IMR-90 (cell line): ENCODE data around the gene KLHL14. TPM values are rescaled to one million over a fixed set of nuclear protein-coding genes. Genes with fewer than 3 reads are reported as not detected.
"Not testable (repeated sequence)": the region's sequence is repeated elsewhere in the genome, so short reads cannot be mapped to it uniquely, and the experiment has no call there.

Experiments used
- ATAC-seq: fragments of 200-7000 bp; cut with Tn5 transposase; 2 replicates; pipeline ENCODE4 v1.9.1; 2020; ENCODE audit warnings: low read depth, mild to moderate bottlenecking, moderate library complexity
- BruUV-seq: library from RNA; stranded (reverse); fragments of 400-500 nt; replicated peaks from 2 replicates; lab custom pipeline; 2021; lab: Mats Ljungman, UMichigan
- CTCF ChIA-PET: fragments of 300-600 bp; formaldehyde crosslinking; extraction: SDS; loops from one replicate; lab custom pipeline; 2021; ENCODE audit warnings: antibody characterized with exemption; lab: Yijun Ruan, JAX
- POLR2A ChIA-PET: fragments of 300-600 bp; sonication (Branson Sonifier 250); formaldehyde crosslinking; loops from one replicate; lab custom pipeline; 2022; ENCODE audit warnings: antibody characterized with exemption; ENCODE audit not compliant: unreplicated experiment; lab: Charles Lee
- DNase-seq: peaks from one replicate; pipeline ENCODE4 v3.0.0; 2013
- H2AFZ ChIP-seq: replicated peaks from 2 replicates; pipeline ENCODE3; 2013; ENCODE audit warnings: low read length, mild to moderate bottlenecking; ENCODE audit not compliant: poor library complexity
- H2AK5ac ChIP-seq: 2 replicates; pipeline ENCODE4 v1.6.1; 2013; ENCODE audit warnings: low read depth, low read length, inconsistent platforms
- H2AK9ac ChIP-seq: replicated peaks from 2 replicates; pipeline ENCODE3; 2013; ENCODE audit warnings: mild to moderate bottlenecking, low read depth, low read length, moderate library complexity; ENCODE audit not compliant: poor library complexity
- H2BK120ac ChIP-seq: 2 replicates; pipeline ENCODE4 v1.6.1; 2013; ENCODE audit warnings: low read depth, low read length, inconsistent platforms
- H2BK15ac ChIP-seq: 3 replicates; pipeline ENCODE4 v1.6.1; 2013; ENCODE audit warnings: low read depth, low read length, inconsistent platforms
- H2BK20ac ChIP-seq: 2 replicates; pipeline ENCODE4 v1.6.1; 2013; ENCODE audit warnings: low read depth, mild to moderate bottlenecking, inconsistent platforms, low read length, moderate library complexity
- H2BK5ac ChIP-seq: 2 replicates; pipeline ENCODE4 v1.6.1; 2013; ENCODE audit warnings: mild to moderate bottlenecking, low read depth, low read length, inconsistent platforms; ENCODE audit not compliant: poor library complexity, severe bottlenecking
- H3K14ac ChIP-seq: replicated peaks from 2 replicates; pipeline ENCODE4 v1.6.1; 2013; ENCODE audit warnings: low read depth, low read length, inconsistent platforms
- H3K18ac ChIP-seq: 2 replicates; pipeline ENCODE4 v1.6.1; 2013; ENCODE audit warnings: low read depth, low read length, control low read depth
- H3K23ac ChIP-seq: 2 replicates; pipeline ENCODE4 v1.6.1; 2013; ENCODE audit warnings: low read depth, low read length, inconsistent platforms
- H3K27ac ChIP-seq: 2 replicates; pipeline ENCODE4 v1.5.1; 2013; ENCODE audit warnings: mild to moderate bottlenecking, control low read depth, low read length; ENCODE audit not compliant: insufficient read depth
- H3K27me3 ChIP-seq: 2 replicates; pipeline ENCODE4 v1.6.1; 2013; ENCODE audit warnings: low read length; ENCODE audit not compliant: control insufficient read depth, insufficient read depth
- H3K36me3 ChIP-seq: 2 replicates; pipeline ENCODE4 v1.6.1; 2013; ENCODE audit warnings: low read length, mixed read lengths; ENCODE audit not compliant: control insufficient read depth, insufficient read depth
- H3K4ac ChIP-seq: 2 replicates; pipeline ENCODE4 v1.6.1; 2013; ENCODE audit warnings: low read depth, low read length, inconsistent platforms
- H3K4me1 ChIP-seq: 2 replicates; pipeline ENCODE4 v1.6.1; 2013; ENCODE audit warnings: low read length, mixed read lengths; ENCODE audit not compliant: control insufficient read depth, insufficient read depth
- H3K4me2 ChIP-seq: 2 replicates; pipeline ENCODE4 v1.6.1; 2013; ENCODE audit warnings: low read depth, mild to moderate bottlenecking, control low read depth, low read length, moderate library complexity
- H3K4me3 ChIP-seq: 2 replicates; pipeline ENCODE4 v1.5.1; 2013; ENCODE audit warnings: low read depth, mild to moderate bottlenecking, control low read depth, low read length, moderate library complexity; ENCODE audit not compliant: insufficient read depth
- H3K56ac ChIP-seq: 2 replicates; pipeline ENCODE4 v1.6.1; 2013; ENCODE audit warnings: low read length, inconsistent platforms; ENCODE audit not compliant: insufficient read depth; ENCODE audit errors: extremely low read depth
- H3K79me1 ChIP-seq, 2 experiments: 2 replicates each; pipeline ENCODE4 v1.6.1; 2013; ENCODE audit warnings: low read length in 2 of 2, inconsistent platforms in 1 of 2, low read depth in 1 of 2
- H3K9ac ChIP-seq: 2 replicates; pipeline ENCODE4 v1.6.1; 2013; ENCODE audit warnings: low read depth, low read length, control low read depth
- H3K9me1 ChIP-seq: 2 replicates; pipeline ENCODE4 v1.6.1; 2013; ENCODE audit warnings: low read length, inconsistent platforms; ENCODE audit not compliant: insufficient read depth
- H3K9me3 ChIP-seq: 2 replicates; pipeline ENCODE4 v1.6.1; 2013; ENCODE audit warnings: low read length; ENCODE audit not compliant: control insufficient read depth, insufficient read depth
- H4K20me1 ChIP-seq: 2 replicates; pipeline ENCODE4 v1.6.1; 2013; ENCODE audit warnings: low read length, inconsistent platforms; ENCODE audit not compliant: insufficient read depth
- H4K5ac ChIP-seq: 2 replicates; pipeline ENCODE4 v1.6.1; 2013; ENCODE audit warnings: mild to moderate bottlenecking, low read depth, low read length, control low read depth
- H4K8ac ChIP-seq, 2 experiments: 2 replicates each; pipeline ENCODE4 v1.6.1; 2013; ENCODE audit warnings: low read depth in 2 of 2, low read length in 2 of 2, control low read depth in 1 of 2, inconsistent platforms in 1 of 2
- H4K91ac ChIP-seq: 2 replicates; pipeline ENCODE4 v1.6.1; 2013; ENCODE audit warnings: low read depth, low read length, inconsistent platforms; ENCODE audit not compliant: insufficient read depth
- BHLHE40 ChIP-seq: fragments of 150-350 bp; IDR thresholded peaks from 2 replicates; pipeline ENCODE4 v1.6.1; 2016; ENCODE audit warnings: mild to moderate bottlenecking, low read depth, low read length
- CEBPB ChIP-seq: IDR thresholded peaks from 2 replicates; pipeline ENCODE4 v1.6.1; 2012; ENCODE audit warnings: low read depth, low read length, improper control_type of control experiment
- MAFK ChIP-seq: IDR thresholded peaks from 2 replicates; pipeline ENCODE4 v1.6.1; 2012; ENCODE audit warnings: low read depth, low read length, improper control_type of control experiment
- MAZ ChIP-seq: IDR thresholded peaks from 2 replicates; pipeline ENCODE4 v1.6.1; 2012; ENCODE audit warnings: low read depth, mild to moderate bottlenecking, low read length, improper control_type of control experiment, moderate library complexity, borderline replicate concordance
- RAD21 ChIP-seq: IDR thresholded peaks from 2 replicates; pipeline ENCODE4 v1.6.1; 2012; ENCODE audit warnings: low read length, improper control_type of control experiment
- WGBS, 2 experiments: methylation state at CpG; one replicate each; pipeline versions ENCODE4 v1.1.5 to v1.1.7; 2013; ENCODE audit warnings: missing lambda C conversion rate in 2 of 2; ENCODE audit not compliant: insufficient read length in 1 of 2; ENCODE audit errors: extremely low coverage in 2 of 2; 5-methylcytosine and 5-hydroxymethylcytosine counted together
- dilution Hi-C: fragments of 300-500 bp; cut with HindIII; formaldehyde crosslinking; loops from one replicate; pipeline ENCODE4 v1.14.3; 2018; ENCODE audit warnings: low sequenced_read_pairs; ENCODE audit not compliant: unreplicated experiment
- in situ Hi-C: fragments of 300-500 bp; cut with MboI; formaldehyde crosslinking; loops from 3 replicates; pipeline ENCODE4 v1.14.3; 2019; ENCODE audit warnings: low sequenced_read_pairs, inconsistent platforms, mixed read lengths
- intact Hi-C: fragments of 100-400 bp; cut with micrococcal nuclease; formaldehyde crosslinking; loops from 2 replicates; pipeline ENCODE4 v1.10.0; 2022
- polyA plus RNA-seq, 3 experiments: library from polyadenylated mRNA; depleted of rRNA; stranded (reverse); fragments of >200 nt; gene quantifications; 2 replicates each; pipeline ENCODE4 v1.2.3, GENCODE V29; 2012; ENCODE audit warnings: low replicate concordance in 1 of 3
- total RNA-seq: library from RNA; depleted of rRNA; stranded (reverse); fragments of >200 nt; gene quantifications from 2 replicates; pipeline ENCODE4 v1.2.3, GENCODE V29; 2012

KLHL14 gene
- total and polyA plus RNA-seq, 2 of the 4 experiments (the other 2 are of a cell fraction): not detected

DNA sequence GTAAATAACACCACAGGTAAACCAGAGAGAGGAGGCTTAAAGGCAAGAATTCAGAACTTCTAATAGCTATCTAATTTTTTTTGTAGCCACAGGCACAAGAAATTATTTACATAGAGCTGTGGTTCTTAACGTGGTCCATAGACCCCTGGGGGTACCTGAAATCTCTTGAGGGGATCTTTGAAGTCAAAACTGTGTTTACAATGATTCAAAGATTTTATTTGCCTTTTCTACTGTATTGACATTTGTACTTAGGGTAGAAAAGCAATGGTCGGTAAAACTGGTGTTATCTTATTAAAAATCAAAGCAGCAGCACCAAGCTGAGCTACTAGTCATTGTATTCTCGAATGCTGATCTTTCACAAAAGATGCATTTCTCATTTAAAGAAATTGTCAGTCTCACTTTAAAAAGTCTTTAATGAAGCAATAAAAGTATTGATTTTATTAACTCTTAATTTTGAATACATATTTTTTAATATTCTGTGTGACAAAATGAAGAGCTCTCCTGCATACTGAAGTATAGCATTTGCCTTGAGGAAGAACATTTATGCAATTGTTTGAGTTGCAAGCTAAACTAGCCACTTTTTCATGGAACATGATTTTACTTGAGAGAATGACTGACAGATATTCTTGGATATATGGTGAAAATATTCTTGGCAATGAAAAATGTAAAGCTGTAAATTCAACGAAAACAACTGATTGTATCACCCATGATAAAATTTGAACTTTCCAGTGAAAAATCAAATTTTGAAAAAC lies 25.6 kb upstream of the KLHL14 start:
- Histone ChIP-seq H2AFZ (no peak overlapping the region), H2BK15ac (no peak overlapping the region), H3K18ac (no peak overlapping the region), H3K9ac (no peak overlapping the region), H2BK120ac (no peak overlapping the region), H3K23ac (no peak overlapping the region), H3K27me3 (no peaks in the 10 kb centered on the region), H2BK5ac (no peak overlapping the region), H3K4me3 (no peak overlapping the region), H4K8ac (no peak overlapping the region), H3K9me3 (no peaks in the 10 kb centered on the region), H2AK5ac (no peak overlapping the region), H4K91ac (no peak overlapping the region), H3K56ac (no peak overlapping the region), H3K14ac (no peak overlapping the region), H3K79me1 (no peaks in the 10 kb centered on the region), H3K4me1 (no peaks in the 10 kb centered on the region), H3K36me3 (no peaks in the 10 kb centered on the region), H3K4me2 (no peak overlapping the region), H4K20me1 (no peaks in the 10 kb centered on the region), H2AK9ac (no peak overlapping the region), H3K4ac (no peak overlapping the region), H2BK20ac (no peak overlapping the region), H3K27ac (no peak overlapping the region), H4K5ac (no peak overlapping the region), H3K9me1 (no peaks in the 10 kb centered on the region)
- dilution Hi-C loops: no loop called here
- TF ChIP-seq BHLHE40 (no peak), MAZ (no peak), MAFK (no peak), RAD21 (no peak), CEBPB (no peak)
- ChIA-PET CTCF (interaction anchor here (0.5 kb wide), 1 partner anchor 810 kb away, joined by 3 read pairs; no protein-coding TSS in a partner anchor), POLR2A (no interaction called here)
- no CpG with 5 or more reads among the region's 4 CpGs for WGBS, 2 experiments
- DNase-seq (no peak), ATAC-seq (no peak)
- intact Hi-C loops: no loop called here
- no TSS peak for BruUV-seq
- in situ Hi-C loops: no loop called here

GRCh38 chr18:32794667-32795066 lies 21.8 kb upstream of the KLHL14 start:
- 94% methylated on average over 9 of the region's 31 CpGs; no CpG with 5 or more reads in 1 of the 2 experiments for WGBS, 2 experiments
- H2AFZ ChIP-seq, H2AK5ac ChIP-seq, H3K27ac ChIP-seq, H3K23ac ChIP-seq, CTCF ChIA-PET, H3K18ac ChIP-seq, H3K79me1 ChIP-seq, H3K4me1 ChIP-seq, BruUV-seq, H3K56ac ChIP-seq, H3K9ac ChIP-seq, POLR2A ChIA-PET, H3K27me3 ChIP-seq, H2BK15ac ChIP-seq, H3K14ac ChIP-seq, H3K4me3 ChIP-seq, dilution Hi-C loops, H3K4me2 ChIP-seq, H3K9me3 ChIP-seq, H2AK9ac ChIP-seq, H3K9me1 ChIP-seq, H4K8ac ChIP-seq, H3K36me3 ChIP-seq, H3K4ac ChIP-seq, in situ Hi-C loops, H4K91ac ChIP-seq, H2BK120ac ChIP-seq, H2BK20ac ChIP-seq, DNase-seq, H4K5ac ChIP-seq, H4K20me1 ChIP-seq, ATAC-seq, H2BK5ac ChIP-seq, intact Hi-C loops: not testable (repeated sequence)
